ENCODE results near the gene NIPAL3. TPM values are rescaled to one million over a fixed set of nuclear protein-coding genes. Genes with fewer than 3 reads are reported as not detected.
"Not testable (repeated sequence)": the region's sequence is repeated elsewhere in the genome, so short reads cannot be mapped to it uniquely, and the experiment has no call there.

NIPAL3 gene
- polyA plus RNA-seq, 4 donors: 20.1 to 23.0 (median 21.3) TPM

DNA sequence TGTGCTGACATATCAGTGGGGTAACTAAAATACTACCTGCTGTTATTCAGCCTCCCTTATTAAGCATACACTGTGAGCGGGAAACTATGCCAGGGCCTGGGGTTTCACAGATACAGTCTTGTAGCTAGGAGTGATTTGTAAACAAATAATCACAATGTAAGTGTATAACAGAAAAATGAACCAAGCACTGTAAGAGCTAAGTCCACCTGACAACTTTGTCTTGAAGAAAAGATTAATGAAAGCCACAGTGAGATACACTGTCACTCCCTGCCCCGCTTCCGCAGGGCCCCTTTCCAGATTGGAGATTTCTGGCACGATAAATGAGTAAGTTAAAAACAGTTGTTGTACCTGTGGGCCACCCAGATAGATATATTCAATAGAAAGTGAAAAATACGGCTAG is 91.8 kb downstream of the NIPAL3 start:
- DNase-seq (ENCODE audit: low read depth in 4 of 4, low spot score in 3 of 4): no peak

DNA sequence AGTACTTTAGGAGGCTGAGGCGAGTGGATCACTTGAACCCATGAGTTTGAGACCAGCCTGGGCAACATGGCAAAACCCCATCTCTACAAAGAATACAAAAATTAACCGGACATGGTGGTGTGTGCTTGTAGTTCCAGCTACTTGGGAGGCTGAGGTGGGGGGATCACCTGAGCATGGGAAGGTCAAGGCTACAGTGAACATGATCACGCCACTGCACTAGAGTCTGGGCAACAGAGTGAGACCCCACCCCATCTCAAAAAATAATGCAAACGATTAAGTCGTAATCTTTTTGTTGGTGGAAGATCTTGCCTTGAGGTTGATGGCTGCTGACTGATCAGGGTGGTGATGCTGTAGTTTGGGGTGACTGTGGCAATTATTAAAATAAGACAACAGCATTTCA is 93.3 kb downstream of the NIPAL3 start:
- no peak for DNase-seq (ENCODE audit: low read depth in 4 of 4, low spot score in 3 of 4)

DNA sequence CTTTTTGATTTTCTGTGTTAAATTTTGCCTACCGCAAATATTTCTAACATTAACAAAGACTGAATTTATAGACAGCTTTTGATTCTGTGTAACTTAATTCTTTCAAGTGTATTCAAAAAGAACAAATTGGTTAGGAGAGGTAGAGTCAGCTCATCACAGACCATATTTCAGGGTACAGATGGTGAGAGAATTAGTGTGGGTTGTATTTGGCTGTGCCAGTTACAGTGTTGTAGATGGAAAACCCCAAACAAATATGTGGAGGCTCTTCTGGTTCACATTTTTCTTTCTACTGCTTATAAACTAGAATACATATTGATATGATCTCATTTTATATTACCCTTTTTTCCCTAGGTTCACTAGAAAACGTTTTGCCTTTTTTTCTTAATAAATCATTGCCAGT is 98.1 kb downstream of the NIPAL3 start:
- DNase-seq (ENCODE audit: low read depth in 4 of 4, low spot score in 3 of 4): no peak

DNA sequence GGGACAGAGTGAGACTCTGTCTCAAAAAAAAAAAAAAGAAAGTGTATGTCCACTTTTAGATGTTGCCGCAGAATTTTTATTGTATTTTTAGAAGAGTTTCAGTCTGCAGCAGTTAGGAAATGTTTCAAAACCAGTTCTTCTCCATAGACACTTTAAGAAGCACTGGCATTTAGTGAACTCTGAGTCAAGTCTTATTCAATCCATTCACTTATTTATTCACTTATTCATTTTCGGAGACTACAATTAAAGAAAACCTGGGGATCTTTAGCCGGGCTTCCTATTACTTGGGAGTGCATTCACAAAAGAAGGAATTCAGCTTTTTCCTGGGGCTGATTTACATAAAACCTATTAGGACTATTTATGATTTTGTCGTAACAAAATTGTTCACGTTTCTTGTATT is 99.3 kb downstream of the NIPAL3 start:
- DNase-seq (ENCODE audit: low read depth in 4 of 4, low spot score in 3 of 4): no peak

DNA sequence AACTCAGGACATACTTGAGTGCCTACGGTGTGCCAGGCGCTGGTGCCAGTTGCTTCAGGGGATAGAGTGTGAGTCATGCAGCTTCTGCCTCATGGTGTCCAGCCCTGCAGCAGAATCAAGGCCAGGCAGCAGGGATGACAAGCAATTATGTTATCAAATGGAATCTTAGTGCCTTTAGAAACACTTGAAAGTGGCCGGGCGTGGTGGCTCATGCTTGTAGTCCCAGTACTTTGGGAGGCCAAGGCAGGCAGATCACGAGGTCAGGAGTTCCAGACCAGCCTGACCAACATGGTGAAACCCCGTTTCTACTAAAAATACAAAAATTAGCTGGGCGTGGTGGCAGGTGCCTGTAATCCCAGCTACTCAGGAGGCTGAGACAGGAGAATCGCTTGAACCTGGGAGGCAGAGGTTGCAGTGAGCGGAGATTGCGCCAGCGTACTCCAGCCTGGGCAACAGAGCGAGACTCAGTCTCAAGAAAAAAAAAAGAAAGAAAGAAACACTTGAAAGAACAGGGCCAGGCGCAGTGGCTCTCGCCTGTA is 100.1 kb downstream of the NIPAL3 start:
- not testable (repeated sequence) for DNase-seq (ENCODE audit: low read depth in 4 of 4, low spot score in 3 of 4)

DNA sequence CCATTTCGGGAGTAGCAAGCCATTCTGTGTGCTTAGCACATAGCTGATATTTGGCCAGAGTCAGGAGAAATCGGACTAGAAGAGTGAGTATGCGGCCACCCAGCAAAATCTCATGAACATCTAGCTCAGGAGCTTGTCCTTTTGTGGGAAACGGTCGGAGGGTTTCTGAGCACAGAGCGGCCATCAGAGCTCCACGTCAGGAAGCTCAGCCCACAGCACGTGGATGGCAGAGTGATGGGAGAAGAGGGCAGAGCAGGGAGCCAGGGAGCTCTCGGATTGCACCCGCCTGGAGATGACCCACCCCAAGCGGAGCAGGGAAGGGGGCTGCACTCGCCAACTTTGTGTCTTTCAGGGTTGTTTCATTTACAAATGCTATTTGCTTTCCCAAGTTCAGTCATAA is 100.9 kb downstream of the NIPAL3 start:
- no peak for DNase-seq (ENCODE audit: low read depth in 4 of 4, low spot score in 3 of 4)

DNA sequence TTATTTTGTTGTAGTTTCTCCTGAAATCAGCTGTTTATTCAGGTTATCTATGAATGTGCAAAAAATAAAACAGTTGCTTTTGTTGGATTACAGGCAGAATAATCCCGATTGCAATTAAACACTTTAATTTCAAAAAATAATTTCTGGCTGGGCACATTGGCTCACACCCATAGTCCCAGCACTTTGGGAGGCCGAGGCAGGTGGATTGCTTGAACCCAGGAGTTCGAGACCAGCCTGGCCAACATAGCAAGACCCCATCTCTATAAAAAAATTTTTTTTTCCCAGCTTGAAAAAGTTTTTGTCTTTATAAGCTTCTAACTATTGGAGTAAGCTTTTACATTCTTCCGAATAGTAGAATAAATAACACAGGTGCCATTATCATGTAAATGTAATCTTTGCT is 102.3 kb downstream of the NIPAL3 start:
- no peak for DNase-seq (ENCODE audit: low read depth in 4 of 4, low spot score in 3 of 4)

DNA sequence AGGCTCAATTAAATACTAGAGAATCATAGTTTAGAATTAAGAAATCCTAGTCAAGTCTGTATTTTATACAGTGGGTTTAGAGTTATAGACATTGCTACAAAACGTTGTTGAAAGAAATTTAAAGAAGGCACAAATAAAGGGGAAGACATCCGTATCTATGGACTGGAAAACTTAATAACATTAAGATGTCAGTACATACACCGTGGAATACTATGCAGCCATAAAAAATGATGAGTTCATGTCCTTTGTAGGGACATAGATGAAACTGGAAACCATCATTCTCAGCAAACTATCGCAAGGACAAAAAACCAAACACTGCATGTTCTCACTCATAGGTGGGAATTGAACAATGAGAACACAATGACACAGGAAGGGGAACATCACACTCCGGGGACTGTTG is 104.7 kb downstream of the NIPAL3 start:
- not testable (repeated sequence) for DNase-seq (ENCODE audit: low read depth in 4 of 4, low spot score in 3 of 4)

Other genes starting within 250 kb of the NIPAL3 start
- gene IFNLR1, start 228.5 kb upstream of the NIPAL3 start, polyA plus RNA-seq (ENCODE audit: insufficient read length in 4 of 4): 1 to 10 TPM; 3.9 to 7.0 (median 5.1) TPM
- 10 to 100 TPM in 1 of 4 donors, 1 to 10 TPM in 3; 2.1 to 12.1 (median 4.9) TPM for gene GRHL3, start 96.4 kb upstream of the NIPAL3 start, polyA plus RNA-seq (ENCODE audit: insufficient read length in 4 of 4)
- 10 to 100 TPM; 10.3 to 13.6 (median 12.1) TPM for gene STPG1, start 2.0 kb upstream of the NIPAL3 start, polyA plus RNA-seq (ENCODE audit: insufficient read length in 4 of 4)
- 10 to 100 TPM in 3 of 4 donors, 1 to 10 TPM in 1; 7.9 to 12.7 (median 12.2) TPM for gene RCAN3, start 87.0 kb downstream of the NIPAL3 start, polyA plus RNA-seq (ENCODE audit: insufficient read length in 4 of 4)
- under 1 TPM; 0.49 to 0.91 (median 0.62) TPM for gene NCMAP, start 140.3 kb downstream of the NIPAL3 start, polyA plus RNA-seq (ENCODE audit: insufficient read length in 4 of 4)
- 100 to 1,000 TPM; 109 to 146 (median 131) TPM for gene SRRM1, start 227.5 kb downstream of the NIPAL3 start, polyA plus RNA-seq (ENCODE audit: insufficient read length in 4 of 4)

Measured in right renal pelvis (tissue), 4 donors.